HG03342 (cell line): ENCODE measurements around the gene NVL.
"Not testable (repeated sequence)": the region's sequence is repeated elsewhere in the genome, so short reads cannot be mapped to it uniquely, and the experiment has no call there.

Source experiments
- ATAC-seq: cut with Tn5 transposase; IDR thresholded peaks from one replicate; pipeline ENCODE4 v1.9.1; 2021; ENCODE audit warnings: mild to moderate bottlenecking, moderate library complexity; ENCODE audit not compliant: unreplicated experiment

Gene NVL

GRCh38 chr1:224338150-224338838 is 8.3 kb upstream of the NVL start:
- ATAC-seq, result no peak

- no peak for ATAC-seq
Measured at GRCh38 chr1:224333939-224334786, 4.2 kb upstream of the NVL start.

- peak; percentile 45 for ATAC-seq
Measured at GRCh38 chr1:224333309-224333926, 3.4 kb upstream of the NVL start.

GRCh38 chr1:224331824-224332223 is 1.9 kb upstream of the NVL start:
- no peak for ATAC-seq

- ATAC-seq, result no peak
Measured at GRCh38 chr1:224331326-224331725, 1.4 kb upstream of the NVL start.

- ATAC-seq, result no peak
Measured at GRCh38 chr1:224329484-224329841, 509 bp downstream of the NVL start.

GRCh38 chr1:224328644-224329043 is 1.3 kb downstream of the NVL start:
- no peak for ATAC-seq

- no peak for ATAC-seq
Measured at GRCh38 chr1:224325959-224326358, 4.0 kb downstream of the NVL start.

- ATAC-seq, result no peak
Measured at GRCh38 chr1:224321706-224322105, 8.3 kb downstream of the NVL start.

- ATAC-seq, result no peak
Measured at GRCh38 chr1:224317383-224318045, 12.5 kb downstream of the NVL start.

GRCh38 chr1:224312025-224312424 is 17.9 kb downstream of the NVL start:
- no peak for ATAC-seq

- ATAC-seq, result not testable (repeated sequence)
Measured at GRCh38 chr1:224311503-224311902, 18.5 kb downstream of the NVL start.

- no peak for ATAC-seq
Measured at GRCh38 chr1:224308064-224308463, 21.9 kb downstream of the NVL start.

- no peak for ATAC-seq
Measured at GRCh38 chr1:224304767-224305166, 25.2 kb downstream of the NVL start.

GRCh38 chr1:224302947-224303346 is 27.0 kb downstream of the NVL start:
- ATAC-seq, result no peak

GRCh38 chr1:224301391-224301790 is 28.6 kb downstream of the NVL start:
- no peak for ATAC-seq

- no peak for ATAC-seq
Measured at GRCh38 chr1:224300346-224300745, 29.6 kb downstream of the NVL start.

GRCh38 chr1:224298346-224299330 is 31.3 kb downstream of the NVL start:
- ATAC-seq, result no peak

- no peak for ATAC-seq
Measured at GRCh38 chr1:224294775-224295174, 35.2 kb downstream of the NVL start.

GRCh38 chr1:224292419-224292818 is 37.6 kb downstream of the NVL start:
- no peak for ATAC-seq
